Activated CD4-positive, CD25-positive, alpha-beta regulatory T cell treated with anti-CD3 and anti-CD28 coated beads, Interleukin-2, amount 50 U/mL, for 16 hours (primary cell): ENCODE measurements around the gene PRKCA.
"Not testable (repeated sequence)": the region's sequence is repeated elsewhere in the genome, so short reads cannot be mapped to it uniquely, and the experiment has no call there.

ENCODE experiments used
- DNase-seq: peaks from one replicate; pipeline ENCODE4 v3.0.0-alpha.2; 2020; ENCODE audit warnings: low read depth, low spot score

PRKCA gene

DNA sequence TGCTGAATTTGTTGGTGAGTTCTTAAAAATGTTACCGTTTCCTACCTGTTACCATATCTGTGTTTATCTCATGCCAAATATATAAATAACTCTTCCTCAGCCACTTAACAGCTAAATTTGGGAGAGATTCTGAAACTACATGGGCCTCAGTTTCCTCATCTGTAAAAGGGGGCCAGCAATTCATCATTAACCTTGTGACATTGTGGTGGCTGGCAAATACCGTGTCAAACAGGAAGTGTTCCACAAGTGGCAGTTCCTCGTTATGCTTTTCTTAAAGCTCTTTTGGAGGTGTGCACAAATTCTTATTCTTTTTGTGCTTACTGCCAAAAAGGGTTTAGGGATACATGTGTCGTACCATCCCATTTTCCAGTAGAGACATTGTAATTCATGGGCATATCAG is 312.1 kb downstream of the PRKCA start:
- no peak for DNase-seq

DNA sequence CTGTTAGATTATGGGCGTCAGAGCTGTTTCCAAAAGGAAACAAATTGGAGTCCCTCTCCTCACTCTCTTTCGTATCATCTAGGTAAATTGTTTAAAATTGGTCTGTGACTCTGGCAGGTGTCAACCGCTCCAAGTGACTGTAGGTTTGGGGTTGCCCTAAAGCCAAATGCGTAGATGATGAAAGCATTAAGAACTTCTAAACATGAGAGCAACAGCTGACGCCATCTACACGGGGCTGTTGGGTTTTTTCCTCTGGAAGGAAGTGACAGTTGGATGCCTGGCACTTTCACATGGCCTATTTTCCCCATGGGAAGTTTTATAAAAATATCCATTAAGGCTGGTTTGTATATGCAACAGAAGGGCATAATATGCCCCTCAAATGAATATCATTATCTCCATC is 316.8 kb downstream of the PRKCA start:
- DNase-seq: no peak

DNA sequence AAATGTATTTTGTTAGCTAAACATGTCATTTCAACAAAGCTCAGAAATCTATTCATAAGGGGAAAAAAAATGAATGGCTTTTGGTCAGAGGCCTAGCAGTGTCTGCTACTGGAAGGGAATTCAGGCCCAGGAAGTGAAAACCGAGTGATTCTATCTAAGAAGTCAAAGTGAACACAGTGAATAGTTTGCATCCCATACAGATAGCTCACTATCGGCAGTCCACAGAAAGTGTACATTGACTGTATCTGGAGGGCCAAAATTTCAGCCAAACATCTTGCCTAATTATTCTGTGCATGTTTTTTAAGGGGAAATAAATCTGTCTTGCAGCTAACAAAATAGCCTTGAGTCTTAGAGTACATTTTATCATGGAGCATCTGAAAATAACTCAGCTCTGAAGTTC is 318.1 kb downstream of the PRKCA start:
- DNase-seq: no peak

DNA sequence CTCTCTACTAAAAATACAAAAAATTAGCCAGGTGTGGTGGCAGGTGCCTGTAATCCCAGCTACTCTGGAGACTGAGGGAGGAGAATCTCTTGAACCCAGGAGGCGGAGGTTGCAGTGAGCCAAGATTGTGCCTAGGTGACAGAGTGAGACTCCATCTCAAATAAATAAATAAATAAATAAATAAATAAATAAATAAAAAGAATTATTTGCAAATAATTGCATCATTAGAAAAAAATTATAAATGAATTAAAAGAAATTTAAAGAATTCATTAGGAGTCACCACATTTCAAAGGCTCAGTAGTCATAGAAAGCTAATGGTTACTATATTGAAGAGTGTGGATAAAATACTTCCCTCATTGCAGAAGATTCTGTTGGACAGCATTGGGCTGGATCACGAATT is 322.2 kb downstream of the PRKCA start:
- not testable (repeated sequence) for DNase-seq

DNA sequence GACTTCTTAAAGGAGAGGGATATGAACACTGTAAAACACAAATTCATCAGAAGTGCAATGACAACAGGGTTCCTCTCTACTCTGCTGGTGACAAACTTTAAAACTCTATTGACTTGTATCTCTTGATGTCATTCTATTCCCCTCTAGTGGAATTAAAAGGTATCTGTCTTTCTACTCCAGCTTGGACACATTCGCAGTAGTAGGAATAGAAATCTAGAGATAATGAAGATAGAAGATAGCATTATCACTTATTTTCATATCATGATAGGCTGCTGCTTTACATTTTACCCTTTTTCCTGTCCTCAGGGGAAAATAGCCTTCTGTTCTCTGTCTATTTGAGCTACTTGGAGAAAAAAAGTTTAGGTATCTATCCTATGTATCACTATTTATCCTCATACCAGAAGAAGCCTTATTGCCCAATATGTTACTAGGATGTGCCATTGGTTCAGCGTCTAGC is 322.9 kb downstream of the PRKCA start:
- no peak for DNase-seq

DNA sequence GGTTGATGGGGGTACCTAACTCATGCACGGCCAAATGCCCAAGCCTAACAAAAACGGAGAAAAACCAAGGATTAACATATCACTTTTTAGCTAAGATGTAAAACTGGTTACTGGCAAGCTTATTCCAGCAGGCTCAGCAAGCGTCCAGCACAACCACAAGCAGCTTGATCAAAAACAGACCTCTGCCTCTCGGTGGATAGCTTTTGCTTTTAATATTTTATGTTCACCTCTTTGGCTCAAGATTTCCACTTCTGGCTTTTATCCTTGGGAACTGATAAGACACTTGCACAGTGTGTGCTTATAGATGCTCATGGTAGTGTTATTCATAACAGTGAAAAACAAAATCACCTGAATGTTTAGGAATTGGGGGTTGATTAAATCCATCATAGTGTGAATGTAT is 325.6 kb downstream of the PRKCA start:
- no peak for DNase-seq

DNA sequence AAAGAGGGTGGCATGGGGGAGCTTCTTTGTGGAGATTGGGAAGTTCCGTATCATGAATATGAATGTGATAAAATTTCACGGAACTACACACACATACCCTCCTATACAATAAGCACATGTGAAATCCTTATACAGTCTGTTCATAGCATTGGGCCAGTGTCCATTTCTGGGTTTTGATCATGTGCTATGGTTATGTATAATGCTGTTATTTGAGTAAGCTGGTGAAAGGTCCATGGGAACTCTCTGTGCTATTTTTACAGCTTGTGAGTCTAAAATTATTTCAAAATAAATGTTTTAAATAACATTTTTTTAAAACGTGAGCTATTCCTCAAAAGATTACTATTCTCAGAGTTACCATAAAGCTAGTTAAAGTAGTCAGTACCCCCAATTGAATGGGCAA is 327.3 kb downstream of the PRKCA start:
- no peak for DNase-seq

DNA sequence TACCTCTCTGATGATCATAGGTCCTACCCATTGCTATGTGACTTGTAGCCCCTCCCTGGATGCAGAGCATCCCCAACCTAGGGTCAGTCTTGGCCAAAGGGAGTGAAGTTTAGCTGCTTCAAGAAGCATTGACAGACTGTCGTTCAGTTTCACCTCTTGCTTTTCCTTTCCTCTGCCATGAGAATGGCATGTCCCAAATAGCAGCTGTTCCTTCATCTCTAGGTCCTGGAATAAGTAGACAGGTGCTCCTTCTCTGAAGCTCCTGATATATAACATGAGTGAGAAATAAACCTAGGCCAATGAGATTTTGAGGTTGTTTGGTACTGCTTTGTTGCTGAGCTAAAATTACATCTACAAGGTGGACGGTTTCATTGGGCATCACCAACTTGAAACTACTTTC is 328.0 kb downstream of the PRKCA start:
- no peak for DNase-seq

DNA sequence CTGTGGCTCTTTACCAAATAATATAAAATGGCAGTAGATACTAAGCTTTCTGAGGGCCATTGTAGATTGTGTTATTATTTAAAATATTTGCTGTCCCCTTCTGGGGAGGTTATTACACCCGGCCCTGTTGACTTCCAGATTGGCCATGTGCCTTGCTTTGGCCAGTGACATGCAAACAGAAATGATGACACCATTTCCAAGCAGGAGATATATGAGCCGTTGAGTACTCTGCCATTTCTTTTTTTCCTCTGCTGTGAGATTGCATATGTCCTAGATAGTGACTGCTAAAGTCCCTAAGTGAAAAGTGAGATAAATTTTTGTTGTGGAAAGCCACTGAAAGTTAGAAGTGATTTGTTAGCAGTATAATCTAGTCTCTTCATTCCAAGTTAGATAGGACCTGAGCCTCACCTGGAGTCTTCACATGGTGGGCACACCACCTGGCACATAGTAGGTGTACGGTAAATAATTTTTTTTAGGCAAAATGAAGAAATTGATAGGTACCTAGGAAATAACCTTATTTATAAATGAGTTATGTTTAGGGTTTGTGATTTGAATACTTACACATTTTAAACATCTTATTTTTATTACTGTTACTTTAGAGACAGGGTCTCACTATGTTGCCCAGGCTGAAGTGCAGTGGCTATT is 328.5 kb downstream of the PRKCA start:
- no peak for DNase-seq

DNA sequence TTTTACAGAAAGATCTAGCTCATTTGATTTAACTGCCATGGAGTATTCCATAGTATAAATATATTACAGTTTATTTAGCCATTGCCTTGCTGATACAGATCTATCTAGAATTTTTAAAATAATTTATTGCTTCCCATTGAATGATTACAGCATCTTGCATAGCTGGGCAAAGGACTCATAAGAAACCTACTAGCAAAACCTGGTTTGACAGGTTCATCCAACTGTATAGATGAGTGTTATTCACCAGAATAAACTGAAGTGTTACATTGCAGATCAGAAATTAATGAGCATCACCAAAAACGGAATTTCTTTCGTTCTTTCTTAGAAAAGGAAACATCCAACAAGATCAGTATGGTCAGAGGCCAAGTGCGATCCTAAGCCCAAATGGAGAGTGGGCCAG is 330.3 kb downstream of the PRKCA start:
- no peak for DNase-seq

DNA sequence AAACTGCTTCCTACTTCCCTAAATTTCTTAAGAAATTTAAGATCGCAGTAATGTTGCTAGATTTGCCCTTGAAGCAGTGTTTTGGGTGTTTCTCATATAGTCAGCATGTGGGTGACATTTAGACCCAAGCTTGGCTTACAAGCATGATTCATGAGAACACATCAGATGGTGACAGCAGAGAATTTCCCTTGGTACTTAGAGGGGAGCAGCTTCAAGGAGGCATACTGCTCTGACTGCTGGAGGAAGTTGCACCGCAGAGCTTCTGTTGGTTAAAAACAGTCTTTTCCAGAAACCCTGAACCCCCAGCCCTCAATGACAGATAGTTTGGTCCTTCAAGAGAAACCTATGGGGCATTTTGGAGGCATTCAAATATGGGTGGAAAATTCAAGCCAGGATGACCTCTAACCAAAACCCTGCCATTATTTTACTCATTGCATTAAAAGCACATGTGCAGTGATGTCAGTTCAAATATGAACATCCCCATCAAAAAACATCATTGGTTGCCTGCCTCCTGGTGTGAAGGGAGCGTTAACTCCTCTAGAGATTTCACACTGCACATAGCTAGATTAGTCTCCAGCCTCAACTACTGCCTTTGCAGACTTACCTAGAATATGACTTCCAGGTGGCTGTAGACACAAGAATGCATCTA is 331.0 kb downstream of the PRKCA start:
- DNase-seq: no peak

DNA sequence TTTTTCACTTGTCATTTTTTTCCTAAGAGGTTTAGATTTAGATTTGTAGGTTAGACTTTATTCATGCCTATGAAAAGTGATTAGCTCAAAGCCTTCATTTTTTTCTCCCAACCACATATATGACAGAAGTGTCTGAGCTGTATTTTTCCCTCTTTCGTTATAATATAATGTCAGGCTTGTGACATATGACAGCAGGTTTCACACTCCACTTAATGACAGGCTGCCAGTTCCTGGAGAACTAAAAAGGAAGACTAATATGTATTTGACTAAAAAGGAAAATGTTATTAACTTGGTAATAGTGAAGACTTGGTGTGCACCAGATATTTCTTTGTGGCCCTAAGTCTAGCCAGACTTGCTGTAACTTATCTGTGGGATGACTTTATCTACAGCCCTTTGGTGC is 331.8 kb downstream of the PRKCA start:
- DNase-seq: no peak

DNA sequence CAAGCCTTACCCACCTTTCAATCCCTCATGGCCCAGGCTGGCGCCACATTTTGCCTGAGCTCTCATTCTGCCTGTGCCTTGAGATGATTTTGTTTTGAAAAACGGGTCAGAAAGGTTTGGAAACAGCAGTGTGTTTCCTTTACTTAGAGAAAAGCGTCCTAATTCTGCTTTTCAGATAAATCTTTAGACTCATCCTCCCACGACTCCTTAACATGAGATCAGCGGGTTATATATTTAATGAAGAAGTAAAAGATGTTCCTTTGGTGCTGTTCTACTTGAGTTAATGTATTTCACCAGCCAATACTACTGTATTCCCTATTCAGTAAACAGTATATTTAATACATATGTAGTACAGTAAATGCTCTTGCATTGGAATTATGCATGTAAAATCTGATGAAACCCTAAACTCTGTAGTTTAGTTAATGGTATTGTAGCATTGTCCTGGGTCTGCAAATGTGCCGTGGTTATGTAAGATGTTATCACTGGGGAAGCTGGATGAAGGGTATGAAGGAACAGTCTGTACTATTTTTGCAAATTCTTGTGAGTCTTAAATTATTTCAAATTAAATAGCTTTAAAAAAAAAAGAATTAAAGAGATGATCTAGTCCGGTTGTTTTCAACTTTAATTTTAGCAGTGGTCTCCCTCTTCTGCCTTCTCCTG is 333.1 kb downstream of the PRKCA start:
- DNase-seq: no peak

DNA sequence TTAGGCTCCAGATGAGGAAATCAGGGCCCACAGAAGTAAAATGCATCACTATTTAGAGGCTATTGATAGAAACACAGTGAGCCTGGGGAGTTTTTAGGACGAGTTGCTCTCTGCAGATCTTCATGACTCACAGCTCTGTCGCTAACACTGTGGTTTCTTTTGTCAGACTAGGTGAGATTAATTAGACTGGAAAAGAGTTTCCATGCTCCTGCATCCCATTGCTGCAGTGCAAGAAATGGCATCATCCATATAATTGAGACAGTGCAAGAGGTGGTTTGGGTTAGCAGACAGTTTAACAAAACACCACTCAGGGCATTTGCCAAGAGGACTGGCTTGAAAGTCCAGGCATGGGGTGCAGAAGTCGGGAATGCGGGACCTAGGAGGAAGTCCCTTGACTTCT is 333.7 kb downstream of the PRKCA start:
- no peak for DNase-seq

DNA sequence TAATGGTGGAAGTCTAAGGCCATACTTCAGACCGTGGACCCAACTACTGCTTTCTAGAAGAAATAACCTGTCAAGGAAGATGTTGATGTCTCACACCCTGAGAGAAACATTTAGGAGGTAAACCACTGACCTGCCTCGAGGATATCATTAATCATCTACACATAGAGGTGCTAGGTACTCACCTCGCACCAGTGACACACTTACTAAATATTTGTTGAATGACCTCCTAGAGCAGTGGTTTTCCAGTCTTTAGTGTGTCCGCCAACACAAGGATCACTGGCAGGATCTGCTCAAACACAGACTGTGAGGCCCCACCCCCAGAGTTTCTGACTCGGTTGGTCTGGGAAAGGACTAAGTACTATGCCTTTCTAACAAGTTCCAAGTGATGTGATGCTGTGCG is 335.1 kb downstream of the PRKCA start:
- no peak for DNase-seq

DNA sequence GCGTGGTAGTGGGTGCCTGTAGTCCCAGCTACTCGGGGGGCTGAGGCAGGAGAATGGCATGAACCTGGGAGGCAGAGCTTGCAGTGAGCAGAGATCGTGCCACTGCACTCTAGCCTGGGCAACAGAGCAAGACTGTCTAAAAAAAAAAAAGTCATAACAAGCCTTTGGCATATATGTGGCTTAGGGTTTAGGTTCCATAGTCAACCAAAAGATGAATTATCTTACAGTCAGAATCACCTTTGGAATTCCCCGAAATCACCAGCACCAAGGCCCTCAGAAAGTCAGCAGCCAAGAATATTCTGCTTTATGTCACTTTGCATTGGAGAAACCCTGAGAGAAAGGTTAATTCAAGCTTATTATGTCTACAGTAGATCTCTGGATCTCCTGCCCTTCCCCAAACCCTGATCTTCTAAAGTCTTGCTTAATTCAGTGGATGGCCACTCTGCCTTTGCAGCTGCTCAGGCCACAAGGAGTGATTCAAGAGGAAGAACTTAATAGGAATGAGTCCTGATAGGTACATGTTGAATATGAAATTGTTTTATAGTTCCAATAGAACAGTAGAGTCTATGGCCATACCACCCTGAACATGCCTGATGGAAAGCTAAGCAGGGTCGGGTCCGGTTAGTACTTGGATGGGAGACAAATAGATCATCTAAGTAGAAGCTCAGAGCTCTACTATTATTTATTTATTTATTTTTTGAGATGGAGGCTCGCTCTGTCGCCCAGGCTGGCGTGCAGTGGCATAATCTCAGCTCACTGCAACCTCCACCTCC is 336.5 kb downstream of the PRKCA start:
- no peak for DNase-seq

DNA sequence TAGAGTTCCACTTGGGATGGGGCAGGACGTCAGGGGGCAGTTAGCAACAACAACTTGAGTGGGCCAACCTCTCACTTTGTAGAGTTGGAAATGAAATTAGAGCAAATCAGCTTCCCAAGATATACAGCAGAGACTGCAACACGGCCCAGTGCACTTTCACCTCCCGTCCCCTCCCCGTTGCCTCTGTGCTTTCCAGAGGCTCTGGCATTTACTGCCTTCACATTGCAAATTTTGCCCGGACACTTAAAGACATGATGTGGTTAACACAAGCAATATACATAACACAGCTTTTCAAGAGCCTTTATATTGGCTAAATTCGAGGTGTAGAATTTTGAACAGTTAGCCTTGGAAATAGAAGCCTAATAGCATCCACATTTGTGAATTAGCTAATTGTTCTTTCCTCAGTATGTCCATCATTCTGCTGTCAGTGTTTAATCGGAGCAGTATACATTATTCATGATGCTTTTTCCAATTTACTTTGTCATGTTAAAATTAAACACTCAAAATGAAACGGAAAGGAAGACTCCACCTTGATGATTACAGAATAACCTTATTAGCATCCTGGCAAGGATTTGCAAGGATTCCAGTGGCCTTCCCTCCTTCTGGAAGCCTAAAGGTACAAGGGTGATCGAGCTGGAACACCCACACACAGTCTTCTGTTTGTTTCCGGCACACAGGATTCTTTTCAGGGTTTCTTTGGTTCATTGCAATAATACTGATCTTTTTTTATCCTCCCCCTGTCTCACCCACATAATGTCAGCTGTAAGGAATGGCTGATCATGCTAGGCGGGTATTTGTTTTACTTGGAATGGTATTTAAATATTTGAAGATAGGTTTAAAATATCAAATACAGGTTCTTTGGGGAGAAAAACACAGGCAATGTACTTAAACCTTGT is 341.6 kb downstream of the PRKCA start:
- no peak for DNase-seq

DNA sequence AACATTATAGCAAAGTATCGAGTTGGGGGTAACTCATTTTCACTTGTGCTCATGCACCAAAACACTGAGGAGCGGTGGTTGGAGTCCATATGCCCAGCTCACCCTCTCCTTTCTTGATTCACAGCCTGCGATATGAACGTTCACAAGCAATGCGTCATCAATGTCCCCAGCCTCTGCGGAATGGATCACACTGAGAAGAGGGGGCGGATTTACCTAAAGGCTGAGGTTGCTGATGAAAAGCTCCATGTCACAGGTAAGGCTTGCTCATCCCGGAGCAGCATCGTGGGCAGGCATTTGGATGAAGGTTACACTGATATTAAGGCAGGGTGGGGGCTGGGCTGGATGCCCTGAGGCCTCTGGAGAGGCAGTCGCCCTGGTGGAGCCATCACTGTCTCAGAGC is 342.8 kb downstream of the PRKCA start:
- no peak for DNase-seq

DNA sequence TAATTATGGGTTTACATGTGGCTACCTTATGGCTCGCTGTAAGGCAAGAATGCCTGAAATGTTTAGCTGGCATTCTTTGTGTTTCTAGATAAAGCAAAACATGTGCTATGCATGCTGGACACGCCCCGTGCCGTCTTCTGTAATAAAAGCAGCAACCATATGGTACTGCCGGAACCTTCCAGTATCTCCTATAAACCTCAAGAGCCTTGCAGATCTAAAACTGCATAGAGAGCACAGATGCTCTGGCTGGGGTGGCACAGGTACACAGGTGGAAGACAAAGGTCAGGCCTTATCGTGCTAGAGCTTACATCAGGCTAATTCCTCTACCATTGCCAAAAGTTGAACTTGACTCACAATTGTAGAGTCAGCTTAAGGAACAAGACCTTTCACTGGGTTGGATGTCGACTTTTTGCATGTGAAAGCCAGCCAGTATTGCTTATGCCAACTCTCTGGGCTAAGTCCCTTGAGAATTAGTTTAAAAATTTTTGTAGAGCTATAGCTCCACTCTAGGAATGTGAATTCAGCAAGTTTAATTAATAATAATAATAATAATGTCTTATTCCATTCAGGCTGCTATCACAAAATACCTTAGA is 345.1 kb downstream of the PRKCA start:
- DNase-seq: no peak

DNA sequence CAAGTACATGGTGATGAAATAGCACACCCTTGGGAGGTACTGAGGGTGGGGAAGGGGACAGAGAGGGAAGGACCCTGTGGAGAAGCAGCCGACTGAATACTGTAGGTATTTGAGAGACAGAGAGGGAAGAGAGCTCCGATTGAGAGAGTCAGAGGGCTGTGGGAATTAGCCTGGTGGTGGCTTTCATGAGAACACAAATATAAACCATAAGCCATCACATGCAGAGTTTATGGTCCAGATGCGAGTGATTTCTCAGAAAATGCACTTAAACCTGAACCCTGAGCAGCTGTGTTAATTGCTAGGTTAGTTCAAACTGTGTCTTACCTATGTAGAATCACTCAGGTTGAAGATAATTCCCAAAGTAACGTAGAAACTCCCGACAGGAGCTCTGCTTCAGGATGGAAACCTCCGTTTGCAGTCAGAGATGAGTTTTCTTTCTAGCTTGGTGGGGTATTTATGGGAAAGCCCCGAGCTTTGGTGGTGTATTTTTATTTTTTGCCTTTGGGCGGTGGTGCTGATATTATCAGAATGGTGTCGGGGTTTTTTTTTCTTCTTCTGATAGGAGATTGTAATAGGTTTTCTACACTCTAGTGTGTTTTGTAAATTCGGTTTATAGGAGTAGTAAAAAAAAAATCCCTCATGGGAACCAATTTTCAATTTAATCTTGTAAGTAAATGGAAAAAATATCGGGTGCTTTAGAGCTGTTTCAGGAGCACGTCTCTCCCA is 347.6 kb downstream of the PRKCA start:
- no peak for DNase-seq
